GM21526 (cell line): ENCODE results near the gene TBC1D1.
"Not testable (repeated sequence)": the region's sequence is repeated elsewhere in the genome, so short reads cannot be mapped to it uniquely, and the experiment has no call there.

Experiments
- ATAC-seq: cut with Tn5 transposase; IDR thresholded peaks from one replicate; pipeline ENCODE4 v1.9.1; 2021; ENCODE audit warnings: moderate library complexity; ENCODE audit not compliant: unreplicated experiment, low FRiP score

The TBC1D1 gene

DNA sequence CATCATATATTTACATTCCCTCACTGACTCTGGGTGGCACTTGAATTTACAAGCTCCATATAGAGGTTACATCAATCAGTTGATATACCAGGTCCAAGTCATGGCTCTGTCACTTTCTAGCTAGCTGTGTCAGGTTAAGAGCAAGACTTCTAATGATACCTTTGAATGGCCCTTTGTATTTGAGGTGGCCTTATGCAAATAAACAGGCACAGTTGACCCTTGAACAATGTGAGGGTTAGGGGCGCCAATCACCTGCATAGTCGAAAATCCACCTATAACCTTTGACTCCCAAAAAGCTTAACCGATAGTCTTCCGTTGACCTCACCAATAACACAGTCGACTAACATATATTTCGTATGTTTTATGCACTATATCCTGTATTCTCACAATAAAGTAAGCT, 68.0 kb downstream of the TBC1D1 start:
- no peak for ATAC-seq

DNA sequence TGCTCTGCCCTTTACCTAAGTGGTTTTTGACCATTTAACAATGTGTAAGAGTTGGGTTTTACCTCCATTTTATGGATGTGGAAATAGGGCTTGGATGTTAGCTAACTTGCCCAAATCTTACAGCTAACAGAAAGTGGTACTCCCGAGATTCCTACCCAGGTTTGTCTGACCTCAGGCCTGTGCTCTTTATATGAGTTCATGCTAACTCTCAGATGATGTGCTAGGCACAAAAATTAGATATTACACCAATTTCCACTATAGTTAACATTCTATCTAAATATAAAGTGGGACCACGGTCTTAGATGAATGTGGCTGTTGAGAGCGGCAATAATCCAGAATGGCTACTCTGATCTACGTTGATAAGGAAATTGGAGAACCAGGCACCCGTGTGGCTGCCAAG, 69.2 kb downstream of the TBC1D1 start, which contains the start of gene PTTG2:
Gene PTTG2 (plus strand): TSS at position 301 of the 400 bp plus-strand sequence. CDS start 37 bp downstream, at position 338.
- no peak for ATAC-seq

DNA sequence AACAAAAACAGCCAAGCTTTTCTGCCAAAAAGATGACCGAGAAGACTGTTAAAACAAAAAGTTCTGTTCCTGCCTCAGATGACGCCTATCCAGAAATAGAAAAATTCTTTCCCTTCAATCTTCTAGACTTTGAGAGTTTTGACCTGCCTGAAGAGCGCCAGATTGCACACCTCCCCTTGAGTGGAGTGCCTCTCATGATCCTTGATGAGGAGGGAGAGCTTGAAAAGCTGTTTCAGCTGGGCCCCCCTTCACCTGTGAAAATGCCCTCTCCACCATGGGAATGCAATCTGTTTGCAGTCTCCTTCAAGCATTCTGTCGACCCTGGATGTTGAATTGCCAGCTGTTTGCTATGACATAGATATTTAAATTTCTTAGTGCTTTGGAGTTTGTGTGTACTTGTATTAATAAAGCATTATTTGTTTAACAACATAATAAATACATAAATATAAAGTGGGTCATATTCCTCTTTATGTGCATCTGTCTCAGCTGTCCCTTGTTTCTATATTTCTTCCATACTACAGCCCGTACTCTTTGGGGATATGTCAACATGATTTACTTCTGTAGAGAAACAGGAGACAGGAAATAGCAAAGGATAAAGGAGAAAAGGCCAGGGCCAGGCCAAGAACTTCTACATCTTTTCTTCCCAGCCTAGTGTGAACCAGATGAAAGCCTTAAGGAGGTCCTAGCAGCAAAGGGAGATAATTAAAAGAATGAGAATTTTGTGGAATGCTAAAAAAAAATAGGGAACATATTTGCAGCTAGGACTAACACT, 70.0 kb downstream of the TBC1D1 start:
- ATAC-seq: no peak

DNA sequence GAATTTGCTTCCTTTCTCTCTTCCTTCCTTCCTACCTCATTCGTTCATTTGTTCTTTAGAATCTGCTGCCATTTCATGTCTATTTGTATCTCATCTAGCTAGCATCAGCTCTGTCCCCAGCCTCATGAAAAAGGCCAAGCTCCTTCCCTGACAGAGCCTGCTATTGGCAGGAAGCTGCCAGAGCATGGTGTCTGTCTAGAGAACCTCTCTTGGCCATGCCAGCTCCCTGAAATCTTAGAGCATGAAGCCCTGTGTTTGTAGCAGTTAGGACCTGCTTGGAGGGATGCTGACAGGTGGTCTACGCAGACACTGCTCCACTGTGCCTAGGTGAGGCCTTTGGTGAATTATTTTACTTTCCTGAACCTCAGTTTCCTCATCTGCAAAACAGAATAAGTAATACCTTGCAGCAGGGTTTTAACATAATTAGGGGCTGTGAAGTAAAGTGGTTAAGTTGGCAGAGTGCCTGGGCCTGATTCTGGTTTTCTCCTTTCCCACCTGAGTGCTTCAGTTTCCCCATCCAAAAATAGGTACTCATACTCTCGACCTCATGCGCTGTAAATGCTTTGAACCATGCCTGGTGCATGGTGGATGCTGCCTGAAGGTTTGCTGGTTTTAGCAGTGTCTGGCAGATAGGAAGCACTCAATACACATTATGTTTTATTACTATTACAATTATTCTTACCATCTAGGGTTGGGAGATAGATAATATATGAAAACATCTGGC, 74.0 kb downstream of the TBC1D1 start:
- ATAC-seq: no peak

DNA sequence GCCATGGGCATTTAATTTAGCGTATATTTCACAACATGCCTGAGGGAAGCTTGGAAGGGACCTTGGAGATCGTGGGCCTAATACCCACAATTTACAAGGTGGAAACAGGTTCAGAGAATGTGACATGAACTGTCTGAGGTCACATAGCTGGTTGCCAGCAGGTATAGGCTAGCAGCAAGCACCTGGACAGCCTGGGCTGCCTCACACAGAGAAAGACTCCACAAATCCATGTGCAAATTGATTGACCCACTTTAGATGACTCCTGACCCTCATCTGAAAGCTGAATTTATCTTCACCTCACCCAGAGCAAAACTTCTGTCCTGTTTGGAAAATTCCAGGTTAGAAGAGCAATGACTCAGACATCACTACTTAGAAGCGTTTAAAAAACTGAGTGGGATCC, 75.2 kb downstream of the TBC1D1 start:
- no peak for ATAC-seq

DNA sequence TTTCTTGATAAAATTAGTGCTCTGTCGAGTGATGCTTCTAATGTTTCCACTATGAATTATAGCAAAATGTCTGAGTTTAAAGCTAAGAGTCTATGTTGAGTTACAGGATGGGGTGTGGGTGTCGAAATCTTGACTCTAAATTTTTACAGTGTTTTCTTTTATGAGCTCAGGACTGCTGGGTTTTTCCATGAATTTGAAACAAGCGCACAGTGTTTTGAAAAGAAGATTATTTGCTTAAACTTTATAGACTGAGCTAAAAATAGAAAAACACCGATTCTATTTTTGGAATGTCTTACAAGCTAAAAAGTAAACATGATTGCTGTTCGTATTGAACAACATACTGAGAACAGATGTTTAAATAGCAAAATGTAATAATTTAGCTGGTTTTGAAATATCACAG, 76.9 kb downstream of the TBC1D1 start:
- no peak for ATAC-seq

DNA sequence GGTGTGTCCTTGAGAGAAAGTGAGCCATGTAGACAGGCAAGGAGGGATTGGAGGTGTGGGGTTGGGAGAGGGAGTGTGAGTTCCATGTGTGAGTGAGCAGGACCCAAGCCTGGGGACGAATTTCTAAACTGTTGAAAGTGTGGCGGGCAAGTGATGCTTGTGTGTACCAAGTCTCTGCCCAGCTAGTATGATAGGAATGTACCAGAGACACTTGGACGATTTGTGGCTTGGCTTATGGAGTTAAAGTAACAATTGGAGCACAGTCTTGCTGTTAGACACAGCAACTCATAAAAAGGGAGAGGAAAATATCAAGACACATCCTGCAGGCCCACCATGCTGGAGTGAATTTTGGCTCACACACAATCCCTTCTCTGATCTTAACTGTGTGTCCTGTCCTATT, 77.9 kb downstream of the TBC1D1 start:
- ATAC-seq: no peak

DNA sequence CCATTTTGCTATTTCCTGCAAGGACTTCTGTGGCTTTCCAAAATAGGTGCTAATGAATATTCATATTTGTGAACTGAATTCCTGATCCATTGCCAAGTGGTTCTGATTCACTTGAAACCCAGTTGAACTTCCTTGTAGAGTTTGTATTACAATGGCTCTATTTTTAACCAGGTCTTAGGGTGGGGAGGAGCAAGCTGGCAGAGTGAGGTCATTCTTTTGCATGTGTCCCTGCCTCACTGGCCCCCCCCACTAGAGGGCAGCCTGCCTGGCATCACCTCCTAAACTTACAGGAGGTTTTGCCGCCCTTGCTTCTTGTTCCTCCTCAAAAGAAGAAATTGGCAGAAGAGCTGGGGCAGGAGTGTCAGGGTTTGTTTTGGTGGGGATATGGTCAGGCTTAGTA, 79.8 kb downstream of the TBC1D1 start:
- peak; percentile 55 for ATAC-seq

DNA sequence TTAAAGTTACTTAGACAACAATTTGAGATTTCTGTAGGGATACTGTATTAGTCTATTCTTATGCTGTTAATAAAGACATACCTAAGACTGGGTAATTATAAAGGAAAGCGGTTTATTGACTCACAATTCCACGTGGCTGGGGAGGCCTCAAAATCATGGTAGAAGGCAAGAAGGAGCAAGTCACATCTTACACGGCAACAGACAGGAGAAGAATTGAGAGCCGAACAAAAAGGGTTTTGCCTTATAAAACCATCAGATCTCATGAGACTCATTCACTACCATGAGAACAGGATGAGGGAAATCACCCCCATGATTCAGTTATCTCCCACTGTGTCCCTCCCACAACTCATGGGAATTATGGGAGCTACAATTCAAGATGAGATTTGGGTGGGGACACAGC, 80.3 kb downstream of the TBC1D1 start:
- ATAC-seq: no peak

DNA sequence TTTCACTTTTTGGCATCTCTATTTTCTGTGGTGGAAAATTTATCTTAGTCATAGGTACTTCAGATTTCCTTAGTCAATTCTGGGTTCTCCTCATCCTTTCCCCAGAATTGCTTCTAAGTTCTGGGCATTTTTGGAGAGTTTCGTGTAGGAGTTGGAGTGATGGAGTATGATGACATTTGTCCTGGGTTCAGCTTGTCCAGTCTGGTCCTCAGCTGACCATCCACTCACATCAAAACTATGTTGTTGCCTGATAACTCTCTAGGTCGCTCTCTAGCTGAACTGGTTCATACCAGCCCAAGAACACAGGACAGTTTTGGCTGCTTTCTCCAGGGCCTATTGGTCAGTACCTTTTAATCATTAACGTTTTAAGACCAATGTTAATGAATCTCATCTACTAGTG, 82.6 kb downstream of the TBC1D1 start:
- ATAC-seq: no peak

DNA sequence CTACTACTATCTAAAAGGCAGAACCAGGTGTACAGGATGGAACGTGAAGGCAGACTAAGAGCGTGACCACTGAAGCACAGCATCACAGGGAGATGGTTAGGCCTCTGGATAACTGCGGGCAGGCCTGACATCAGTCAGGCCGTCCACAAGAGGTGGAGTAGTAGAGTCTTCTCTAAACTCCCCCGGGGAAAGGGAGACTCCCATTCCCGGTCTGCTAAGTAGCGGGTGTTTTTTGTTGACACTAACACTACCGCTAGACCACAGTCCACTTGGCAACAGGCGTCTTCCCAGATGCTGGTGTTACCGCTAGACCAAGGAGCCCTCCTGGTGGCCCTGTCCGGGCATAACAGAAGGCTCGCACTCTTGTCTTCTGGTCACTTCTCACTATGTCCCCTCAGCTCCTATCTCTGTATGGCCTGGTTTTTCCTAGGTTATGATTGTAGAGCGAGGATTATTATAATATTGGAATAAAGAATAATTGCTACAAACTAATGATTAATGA, 84.5 kb downstream of the TBC1D1 start:
- ATAC-seq: not testable (repeated sequence)

DNA sequence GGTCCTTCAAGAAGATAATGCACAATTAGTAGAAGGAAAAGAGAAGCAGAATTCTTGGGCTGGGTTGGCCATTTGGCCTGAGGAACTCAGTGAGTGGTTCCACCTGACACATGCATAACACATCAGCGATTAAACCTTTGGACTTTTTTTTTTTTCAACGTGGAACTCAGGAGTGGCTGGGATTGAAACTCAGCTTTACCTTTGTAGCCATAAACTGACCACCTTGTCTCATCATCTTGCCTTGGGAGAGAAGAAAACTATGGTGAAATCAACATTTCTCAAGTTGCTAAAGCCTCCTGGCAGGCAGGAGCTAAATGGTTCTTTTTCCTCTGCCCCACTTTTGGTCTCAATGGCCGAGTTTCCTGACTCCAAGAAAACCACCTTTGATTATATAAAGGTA, 85.6 kb downstream of the TBC1D1 start:
- ATAC-seq: no peak

DNA sequence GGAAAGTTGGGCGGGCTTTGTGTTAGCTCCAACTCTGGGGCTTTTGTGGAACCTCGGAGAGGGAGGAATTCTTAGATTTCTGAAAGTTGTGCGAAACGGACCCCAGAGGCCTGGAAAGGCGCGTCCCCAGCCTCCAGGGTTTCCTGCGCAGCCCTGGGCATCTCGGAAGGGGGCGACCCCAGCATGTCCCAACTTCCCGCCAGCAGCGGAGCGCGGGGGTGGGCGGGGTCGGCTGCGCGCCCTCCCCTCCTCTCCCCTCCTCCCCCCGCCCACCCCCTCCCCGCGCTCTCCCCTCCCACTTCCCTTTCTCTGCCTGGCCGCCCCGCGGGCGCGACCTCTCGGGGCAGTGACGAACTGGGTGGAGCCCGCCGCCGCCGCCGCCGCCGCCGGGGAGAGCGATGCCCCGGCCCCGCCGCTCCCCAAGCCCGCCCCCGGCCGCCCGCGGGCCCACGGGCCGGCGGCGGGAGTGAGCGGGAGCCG, 86.1 kb downstream of the TBC1D1 start:
- peak; percentile 79 for ATAC-seq

DNA sequence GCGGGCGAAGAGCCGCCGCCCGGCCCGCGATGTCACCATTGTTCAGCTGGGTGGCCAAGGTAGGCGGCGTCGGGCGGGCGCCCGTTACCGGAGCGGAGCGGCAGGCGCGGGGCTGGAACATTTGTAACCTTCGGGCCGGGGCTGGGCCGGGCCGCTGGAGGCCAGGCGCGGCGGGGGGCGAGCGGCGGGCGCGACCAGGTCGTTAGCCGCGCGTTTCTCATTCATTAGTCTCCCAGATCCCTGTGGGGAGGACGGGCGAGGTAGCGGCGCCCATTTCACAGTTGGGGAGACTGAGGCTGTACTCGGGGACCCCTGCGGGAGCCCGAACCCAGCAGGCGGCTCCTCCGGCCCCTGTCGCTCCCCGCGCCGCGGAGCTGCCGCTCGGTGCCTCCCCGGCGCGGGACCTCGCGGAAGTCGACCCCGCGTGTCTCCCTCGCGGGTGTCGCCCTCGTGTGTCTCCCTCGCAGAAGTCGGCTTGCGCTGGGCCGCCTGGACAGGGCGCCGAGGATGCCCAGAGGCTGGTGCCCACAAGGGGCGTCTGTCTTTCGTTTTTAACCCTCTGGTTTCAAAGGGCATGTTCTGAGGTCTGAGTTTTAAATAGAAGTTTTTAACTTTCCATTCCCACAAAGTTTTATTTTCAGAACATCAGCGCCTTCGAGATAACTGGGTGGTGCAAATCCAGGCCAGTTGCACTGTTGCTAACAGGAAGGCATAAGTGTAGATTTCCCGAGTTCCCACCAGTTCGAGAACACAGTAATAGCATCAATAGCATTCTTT, 86.8 kb downstream of the TBC1D1 start:
- peak; percentile 55 for ATAC-seq

DNA sequence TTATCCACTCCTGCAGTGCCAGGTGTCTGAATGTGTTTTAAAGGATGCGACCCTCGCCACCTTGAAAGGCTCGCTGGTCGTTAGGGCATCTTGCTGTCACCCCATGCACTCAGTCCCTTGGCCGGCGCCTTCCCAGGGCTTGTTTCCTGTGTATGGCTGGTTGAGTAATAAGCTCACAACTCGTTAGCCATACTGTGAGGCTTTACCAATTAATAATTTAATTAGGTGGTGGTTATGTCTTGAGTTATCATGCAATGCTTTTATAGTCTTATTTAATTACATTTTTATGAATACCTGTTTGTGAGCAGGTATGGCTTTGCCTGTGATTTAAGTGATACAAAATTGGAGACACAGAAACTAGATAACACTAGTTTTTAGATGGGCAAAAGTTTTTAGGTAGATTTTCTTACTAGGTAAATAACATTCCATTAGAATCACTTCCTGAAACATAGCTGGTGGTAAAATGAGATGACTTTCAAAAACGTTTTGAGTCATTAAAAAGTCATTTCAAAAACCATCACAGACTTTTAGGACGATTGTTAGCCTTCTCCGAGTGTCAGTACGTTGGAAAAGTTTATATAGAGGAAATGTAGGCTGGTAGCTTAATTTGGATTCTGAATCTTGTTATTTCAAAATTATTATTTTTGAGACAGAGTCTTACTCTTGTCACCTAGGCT, 87.5 kb downstream of the TBC1D1 start:
- peak; percentile 37 for ATAC-seq

DNA sequence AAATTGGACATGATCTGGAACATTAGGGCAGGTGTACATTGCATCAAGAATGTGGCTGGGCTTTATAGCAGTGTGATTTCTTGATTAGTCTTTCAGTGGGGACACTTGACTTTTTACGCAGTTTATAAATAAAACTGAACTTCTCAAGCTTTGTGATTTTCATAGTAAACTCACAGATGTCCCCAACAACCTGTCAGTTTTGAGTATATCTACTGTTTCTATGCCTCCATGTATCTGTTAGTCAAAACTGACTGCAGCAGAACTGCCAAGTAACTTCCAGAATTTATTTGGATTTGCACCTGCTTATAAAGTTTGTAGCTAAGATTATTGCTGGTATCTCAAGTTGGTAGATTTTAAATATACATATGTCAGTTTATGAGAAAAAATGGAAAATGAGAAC, 89.4 kb downstream of the TBC1D1 start:
- ATAC-seq: no peak

DNA sequence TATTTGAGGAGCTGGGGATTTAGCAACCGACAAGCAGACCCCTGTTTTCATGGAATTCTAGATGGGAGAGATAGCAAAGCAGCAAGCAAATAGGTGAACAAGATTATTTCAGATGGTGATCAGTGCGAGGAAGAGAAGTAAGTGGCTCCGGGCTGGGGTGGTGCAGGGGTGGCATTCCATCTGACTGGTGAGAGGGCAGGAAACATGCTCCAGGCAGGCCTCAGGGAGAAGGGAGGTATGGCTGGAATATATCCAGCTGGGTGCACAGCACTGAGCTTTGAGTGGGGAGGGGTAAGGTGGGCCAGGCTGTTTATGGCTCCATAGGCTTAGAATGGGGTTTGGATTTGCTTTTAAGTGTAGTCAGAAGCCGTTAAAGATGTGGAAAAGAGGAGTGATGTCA, 90.5 kb downstream of the TBC1D1 start:
- no peak for ATAC-seq

DNA sequence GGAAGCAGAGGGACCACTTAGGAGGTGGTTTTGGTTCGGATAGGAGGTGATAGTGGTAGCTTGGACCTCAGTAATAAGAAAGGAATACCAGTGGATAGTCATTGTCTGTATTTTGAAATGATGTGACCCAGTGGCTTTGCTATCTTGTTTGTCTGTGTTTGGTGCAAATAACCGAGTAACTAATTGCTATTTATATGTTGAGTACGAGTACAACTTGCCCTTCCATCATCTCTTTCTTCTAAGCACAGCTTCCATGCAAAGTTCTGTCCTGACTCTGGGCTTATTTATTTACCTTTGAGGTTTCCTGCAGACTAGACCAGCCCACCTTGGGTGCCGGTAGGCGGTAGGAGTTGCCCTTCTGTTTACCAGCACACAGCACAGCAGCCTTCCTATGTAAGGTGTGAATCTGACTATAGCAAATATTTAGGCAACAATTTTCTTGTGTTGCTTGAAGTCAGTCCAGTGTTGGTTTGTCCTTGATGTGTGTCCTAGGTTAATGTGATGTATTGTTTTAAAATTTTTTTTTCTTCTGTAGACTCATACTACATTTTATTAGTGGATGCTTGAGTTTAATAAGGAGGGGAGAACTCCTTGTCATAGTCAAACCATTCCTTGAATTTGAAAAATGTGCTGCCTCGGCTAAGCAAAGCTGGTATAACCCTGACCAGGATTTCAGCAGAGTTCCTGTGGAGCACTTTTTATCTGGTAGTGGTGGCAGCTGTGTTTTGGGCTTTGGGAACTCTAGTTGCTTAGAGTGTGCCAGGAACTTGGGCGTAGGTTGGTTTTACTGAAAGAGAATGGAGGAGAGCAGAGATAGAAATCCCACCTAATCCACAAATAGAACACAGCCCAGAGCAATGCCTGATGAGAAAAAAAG, 91.2 kb downstream of the TBC1D1 start:
- ATAC-seq: no peak

DNA sequence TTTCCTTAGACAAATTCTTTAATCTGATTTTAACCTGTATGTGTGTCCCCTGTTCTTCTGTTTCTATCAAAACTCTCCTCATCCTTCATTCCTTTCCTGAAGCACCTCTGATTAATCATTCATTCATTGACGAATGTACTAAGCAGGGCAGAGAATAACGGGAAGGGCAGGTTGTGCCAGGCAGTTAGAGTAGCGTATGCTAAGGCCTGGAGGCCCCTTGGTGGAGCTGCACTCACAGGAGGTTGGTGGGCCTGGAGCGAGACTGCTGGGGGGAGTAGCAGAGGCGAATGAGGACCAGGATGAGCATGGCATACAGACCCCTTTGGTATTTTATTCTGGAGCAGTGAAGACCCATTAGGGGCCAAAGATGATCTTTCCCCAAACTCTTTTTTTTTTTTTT, 91.9 kb downstream of the TBC1D1 start:
- no peak for ATAC-seq
